Activated CD4-positive, alpha-beta T cell treated with anti-CD3 and anti-CD28 coated beads, Interleukin-2, amount 10 ng/mL, durations not matched to agents 24 days and 14 days (primary cell): ENCODE measurements around the gene CMTM4. TPM values are rescaled to one million over a fixed set of nuclear protein-coding genes. Genes with fewer than 3 reads are reported as not detected.

Experiments used
- DNase-seq: peaks from one replicate; pipeline ENCODE4 v3.0.0; 2022
- H3K27ac Mint-ChIP-seq: one replicate; pipeline ENCODE4 v1.8.0; 2022; ENCODE audit warnings: mild to moderate bottlenecking, mixed read lengths
- H3K27me3 Mint-ChIP-seq: one replicate; pipeline ENCODE4 v1.8.0; 2022; ENCODE audit warnings: mixed read lengths
- H3K36me3 Mint-ChIP-seq: one replicate; pipeline ENCODE4 v1.8.0; 2022; ENCODE audit warnings: low read depth, mild to moderate bottlenecking, mixed read lengths
- H3K4me1 Mint-ChIP-seq: one replicate; pipeline ENCODE4 v1.8.0; 2021; ENCODE audit warnings: mixed read lengths
- H3K4me3 Mint-ChIP-seq: one replicate; pipeline ENCODE4 v1.8.0; 2022; ENCODE audit warnings: mild to moderate bottlenecking, moderate library complexity, mixed read lengths
- H3K9me3 Mint-ChIP-seq: one replicate; pipeline ENCODE4 v1.8.0; 2021; ENCODE audit warnings: mixed read lengths
- intact Hi-C: fragments of 100-400 bp; cut with micrococcal nuclease; formaldehyde crosslinking; loops from one replicate; pipeline ENCODE4 v1.15.1; 2023
- total RNA-seq: library from RNA; stranded (reverse); gene quantifications from 2 replicates; pipeline ENCODE4 v1.2.3, GENCODE V29; 2022

CMTM4 gene
- total RNA-seq, 1 donor from 2014 or later = 3.5 TPM

- H3K9me3 Mint-ChIP-seq = no peaks in the 10 kb centered on the region
- H3K4me3 Mint-ChIP-seq = peak overlapping the region; percentile 64
- peak; percentile 62 for DNase-seq
- intact Hi-C loops = loop anchor here (2.0 kb wide), 1 partner anchor 35 kb away; the partner anchor contains the start of gene CKLF
- peaks cover 2% of the 10 kb centered on the region for H3K36me3 Mint-ChIP-seq
- peak overlapping the region; percentile 2 for H3K27ac Mint-ChIP-seq
- no peaks in the 10 kb centered on the region for H3K27me3 Mint-ChIP-seq
- peaks cover 34% of the 10 kb centered on the region for H3K4me1 Mint-ChIP-seq
These were observed 108.5 kb downstream of the CMTM4 start for GRCh38 chr16:66587881-66588600.

- intact Hi-C loops = no loop called here
These were observed 110.9 kb downstream of the CMTM4 start for GRCh38 chr16:66585481-66586239.

DNA sequence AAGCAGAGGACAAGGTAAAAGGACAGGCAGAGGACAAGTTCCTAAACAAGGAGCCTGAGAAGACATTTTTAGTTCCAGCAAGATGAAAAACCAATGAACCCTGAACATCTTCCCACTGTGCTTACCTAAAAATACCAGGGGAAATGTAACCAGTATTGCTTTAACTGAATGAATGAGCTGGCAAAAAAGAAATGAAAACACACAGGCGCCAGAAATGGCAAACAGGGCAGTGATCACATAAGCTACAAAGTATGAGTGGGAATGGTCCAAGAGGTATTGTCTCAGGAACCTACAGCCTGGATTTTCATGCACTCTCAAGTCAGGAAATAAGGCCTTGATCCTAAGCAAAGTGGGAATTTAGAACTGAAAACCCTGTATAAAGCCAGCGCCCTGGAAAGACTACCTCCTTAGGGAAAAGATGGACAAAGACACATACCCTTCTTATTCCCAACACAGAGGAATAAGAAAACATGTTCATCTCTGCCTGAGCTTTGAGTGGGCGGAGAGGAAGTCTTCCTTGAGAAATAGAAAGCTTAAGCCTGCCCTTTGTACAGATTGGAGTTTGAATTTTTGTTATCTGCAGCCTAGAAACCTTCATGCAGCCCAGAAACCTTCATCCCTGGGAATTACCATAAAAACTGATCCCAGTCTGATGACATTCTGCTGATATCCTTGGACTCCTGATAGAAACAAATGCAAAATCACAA lies 115.1 kb downstream of the CMTM4 start:
- intact Hi-C loops = no loop called here

More at GRCh38 chr16:66585481-66586239, 110.9 kb downstream of the CMTM4 start:
- H3K9me3 Mint-ChIP-seq = no peaks in the 10 kb centered on the region
- no peak for DNase-seq
- peaks cover 43% of the 10 kb centered on the region for H3K4me1 Mint-ChIP-seq
- no peaks in the 10 kb centered on the region for H3K27me3 Mint-ChIP-seq
- peak overlapping the region; percentile 14 for H3K4me3 Mint-ChIP-seq
- peak overlapping the region; percentile 18 for H3K27ac Mint-ChIP-seq
- H3K36me3 Mint-ChIP-seq = peaks cover 7% of the 10 kb centered on the region

DNA sequence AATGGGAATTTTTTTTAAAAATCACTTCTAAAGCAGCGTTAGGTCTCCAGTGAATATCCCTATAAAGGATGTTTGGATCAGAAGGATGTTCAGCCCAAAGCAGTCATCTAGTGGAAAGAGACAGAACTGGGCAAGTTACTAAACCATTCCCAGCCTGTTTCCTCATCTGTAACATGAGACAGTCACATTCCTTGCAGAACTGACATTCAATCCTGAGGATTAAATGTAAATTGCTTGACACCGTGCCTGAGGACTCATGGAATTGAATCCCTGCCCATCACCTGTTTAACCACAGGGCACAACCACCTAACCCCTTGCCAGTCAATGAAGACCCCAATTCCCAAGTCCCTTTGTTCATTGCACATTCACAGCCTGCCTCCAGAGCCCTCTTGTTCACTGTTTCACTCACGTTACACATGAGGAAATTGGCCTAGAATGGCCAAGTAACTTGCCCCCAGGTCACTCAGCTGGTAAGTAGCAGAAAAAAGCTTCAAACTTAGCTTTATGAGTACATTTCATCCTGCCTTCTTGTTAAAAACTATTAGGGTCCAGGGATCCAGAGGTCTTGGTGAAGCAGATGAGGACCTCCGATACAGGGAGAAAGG lies 115.8 kb downstream of the CMTM4 start:
- H3K27me3 Mint-ChIP-seq = peaks cover 31% of the 10 kb centered on the region

More for the DNA sequence above, 115.1 kb downstream of the CMTM4 start:
- Mint-ChIP-seq H3K27ac (no peak overlapping the region), H3K4me3 (no peak overlapping the region), H3K27me3 (peaks cover 31% of the 10 kb centered on the region), H3K36me3 (peaks cover 23% of the 10 kb centered on the region), H3K4me1 (peaks cover 23% of the 10 kb centered on the region), H3K9me3 (no peaks in the 10 kb centered on the region)
- DNase-seq = no peak

GRCh38 chr16:66578651-66579531 lies 117.7 kb downstream of the CMTM4 start, which contains the start of gene CMTM2:
CMTM2 (plus strand) TSS chr16:66579463; CDS start chr16:66579608, 145 bp downstream.
- no peaks in the 10 kb centered on the region for H3K9me3 Mint-ChIP-seq
- no peak for DNase-seq
- H3K27me3 Mint-ChIP-seq = peaks cover 31% of the 10 kb centered on the region
- intact Hi-C loops = no loop called here
- H3K4me3 Mint-ChIP-seq = peak within 1 kb of the TSS; percentile 39
- peaks cover 18% of the 10 kb centered on the region for H3K4me1 Mint-ChIP-seq
- H3K36me3 Mint-ChIP-seq = peaks cover 28% of the 10 kb centered on the region
- no peak within 1 kb of the TSS for H3K27ac Mint-ChIP-seq

More for the DNA sequence above, 115.8 kb downstream of the CMTM4 start:
- peaks cover 25% of the 10 kb centered on the region for H3K36me3 Mint-ChIP-seq
- H3K9me3 Mint-ChIP-seq = no peaks in the 10 kb centered on the region
- H3K27ac Mint-ChIP-seq = no peak overlapping the region
- no peak for DNase-seq
- no peak overlapping the region for H3K4me3 Mint-ChIP-seq
- intact Hi-C loops = no loop called here
- peaks cover 20% of the 10 kb centered on the region for H3K4me1 Mint-ChIP-seq

DNA sequence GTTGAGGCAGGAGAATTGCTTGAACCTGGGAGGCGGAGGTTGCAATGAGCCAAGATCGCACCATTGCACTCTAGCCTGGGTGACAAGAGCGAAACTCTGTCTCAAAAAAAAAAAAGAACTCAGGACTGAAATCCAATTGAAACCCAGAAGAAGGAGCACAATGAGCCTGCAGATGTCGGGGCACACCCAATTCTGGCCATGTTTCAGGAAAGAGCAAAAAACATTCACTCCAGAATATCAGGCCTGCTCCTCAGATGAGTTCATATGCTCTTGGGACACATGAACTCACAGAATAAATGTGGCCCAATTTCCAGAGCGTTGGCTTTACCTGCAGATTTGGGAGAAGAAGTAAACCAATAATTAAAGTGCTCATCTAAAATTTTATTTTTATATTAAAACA lies 120.2 kb downstream of the CMTM4 start:
- H3K27ac Mint-ChIP-seq = no peak overlapping the region
- peaks cover 34% of the 10 kb centered on the region for H3K36me3 Mint-ChIP-seq
- H3K4me1 Mint-ChIP-seq = peaks cover 18% of the 10 kb centered on the region
- H3K4me3 Mint-ChIP-seq = no peak overlapping the region
- no peak for DNase-seq
- intact Hi-C loops = no loop called here
- H3K27me3 Mint-ChIP-seq = peaks cover 31% of the 10 kb centered on the region
- no peaks in the 10 kb centered on the region for H3K9me3 Mint-ChIP-seq

GRCh38 chr16:66575060-66575459 lies 121.5 kb downstream of the CMTM4 start:
- intact Hi-C loops = no loop called here
- DNase-seq = no peak
- Mint-ChIP-seq H3K27me3 (peaks cover 26% of the 10 kb centered on the region), H3K27ac (no peak overlapping the region), H3K4me3 (no peak overlapping the region), H3K9me3 (no peaks in the 10 kb centered on the region), H3K36me3 (peaks cover 31% of the 10 kb centered on the region), H3K4me1 (peaks cover 13% of the 10 kb centered on the region)

- H3K27ac Mint-ChIP-seq = no peak overlapping the region
- intact Hi-C loops = no loop called here
These were observed 122.0 kb downstream of the CMTM4 start for GRCh38 chr16:66574531-66574930.

GRCh38 chr16:66574081-66574480 lies 122.5 kb downstream of the CMTM4 start:
- no peak overlapping the region for H3K27ac Mint-ChIP-seq
- H3K9me3 Mint-ChIP-seq = no peaks in the 10 kb centered on the region
- H3K4me1 Mint-ChIP-seq = peaks cover 13% of the 10 kb centered on the region
- H3K36me3 Mint-ChIP-seq = peaks cover 31% of the 10 kb centered on the region
- intact Hi-C loops = no loop called here
- no peak overlapping the region for H3K4me3 Mint-ChIP-seq
- no peak for DNase-seq
- H3K27me3 Mint-ChIP-seq = peaks cover 18% of the 10 kb centered on the region

More at GRCh38 chr16:66574531-66574930, 122.0 kb downstream of the CMTM4 start:
- no peak overlapping the region for H3K4me3 Mint-ChIP-seq
- DNase-seq = no peak
- H3K9me3 Mint-ChIP-seq = no peaks in the 10 kb centered on the region
- peaks cover 13% of the 10 kb centered on the region for H3K4me1 Mint-ChIP-seq
- H3K27me3 Mint-ChIP-seq = peaks cover 21% of the 10 kb centered on the region
- H3K36me3 Mint-ChIP-seq = peaks cover 32% of the 10 kb centered on the region

DNA sequence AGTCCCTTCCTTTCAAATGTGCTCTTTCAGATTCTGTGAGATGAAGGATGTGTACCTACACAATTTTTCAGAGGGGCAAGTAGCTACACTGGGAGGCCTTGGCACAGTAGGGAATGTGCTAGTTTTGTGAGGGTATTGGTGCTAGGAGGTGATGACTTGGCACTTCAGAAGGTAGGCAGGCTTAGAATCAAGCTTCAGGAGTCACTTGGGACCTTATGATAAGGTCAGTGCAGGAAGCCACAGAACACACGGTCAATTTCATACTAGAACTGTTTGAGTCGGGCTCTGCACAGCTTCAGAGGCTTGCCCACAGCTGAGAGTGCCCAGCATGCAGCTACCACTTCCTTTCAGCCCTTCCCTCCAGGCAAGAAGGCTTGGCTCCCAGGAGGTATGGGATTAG lies 124.2 kb downstream of the CMTM4 start:
- H3K27ac Mint-ChIP-seq = peak overlapping the region; percentile 54
- no peak overlapping the region for H3K4me3 Mint-ChIP-seq
- no peak for DNase-seq
- H3K9me3 Mint-ChIP-seq = no peaks in the 10 kb centered on the region
- intact Hi-C loops = no loop called here
- H3K4me1 Mint-ChIP-seq = peaks cover 7% of the 10 kb centered on the region
- peaks cover 3% of the 10 kb centered on the region for H3K27me3 Mint-ChIP-seq
- H3K36me3 Mint-ChIP-seq = peaks cover 27% of the 10 kb centered on the region

- no peak overlapping the region for H3K27ac Mint-ChIP-seq
- no peaks in the 10 kb centered on the region for H3K9me3 Mint-ChIP-seq
- DNase-seq = no peak
- H3K4me1 Mint-ChIP-seq = peaks cover 8% of the 10 kb centered on the region
- H3K27me3 Mint-ChIP-seq = no peaks in the 10 kb centered on the region
- intact Hi-C loops = no loop called here
- H3K4me3 Mint-ChIP-seq = no peak overlapping the region
- H3K36me3 Mint-ChIP-seq = peaks cover 45% of the 10 kb centered on the region
These were observed 126.6 kb downstream of the CMTM4 start for GRCh38 chr16:66569827-66570405.

- Mint-ChIP-seq H3K4me1 (peaks cover 11% of the 10 kb centered on the region), H3K27ac (no peak overlapping the region), H3K9me3 (no peaks in the 10 kb centered on the region), H3K27me3 (no peaks in the 10 kb centered on the region), H3K36me3 (peaks cover 47% of the 10 kb centered on the region), H3K4me3 (no peak overlapping the region)
- no peak for DNase-seq
- intact Hi-C loops = no loop called here
These were observed 127.4 kb downstream of the CMTM4 start for GRCh38 chr16:66569131-66569530.
